Measurements from ENCODE around the gene EFHB. TPM values are rescaled to one million over a fixed set of nuclear protein-coding genes. Genes with fewer than 3 reads are reported as not detected.
A peak's percentile ranks its signal among the peaks of the same experiment; 100 is the strongest.
"Not testable (repeated sequence)": the region's sequence is repeated elsewhere in the genome, so short reads cannot be mapped to it uniquely, and the experiment has no call there.

Gene EFHB
- total RNA-seq, 1 experiment from 2014 or later = not detected

DNA sequence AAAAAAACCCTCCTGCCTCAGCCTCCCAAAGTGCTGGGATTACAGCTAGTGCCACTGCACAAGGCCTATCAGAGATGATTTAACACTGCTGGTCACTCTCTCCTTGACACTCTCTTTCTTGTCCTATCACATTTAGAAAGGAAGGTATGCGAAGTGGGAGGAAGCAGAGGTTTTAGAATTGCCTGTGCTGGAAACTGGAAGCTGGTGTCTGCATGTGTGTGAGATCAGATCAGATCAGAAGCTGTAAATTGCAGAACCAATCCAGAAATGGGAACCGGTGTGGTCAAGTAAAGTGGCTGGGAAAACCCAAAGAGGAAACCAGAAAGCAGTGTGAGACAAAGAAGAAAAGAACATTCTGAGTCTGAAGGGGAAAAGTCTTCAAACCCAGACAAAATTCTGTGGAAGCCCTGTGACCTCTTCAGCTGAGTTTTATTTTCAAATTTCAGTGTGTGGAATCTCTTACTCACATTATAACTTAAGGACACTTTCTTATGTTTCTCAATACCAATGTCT is 2.8 kb downstream of the EFHB start:
- DNase-seq (ENCODE audit: low spot score) = no peak

DNA sequence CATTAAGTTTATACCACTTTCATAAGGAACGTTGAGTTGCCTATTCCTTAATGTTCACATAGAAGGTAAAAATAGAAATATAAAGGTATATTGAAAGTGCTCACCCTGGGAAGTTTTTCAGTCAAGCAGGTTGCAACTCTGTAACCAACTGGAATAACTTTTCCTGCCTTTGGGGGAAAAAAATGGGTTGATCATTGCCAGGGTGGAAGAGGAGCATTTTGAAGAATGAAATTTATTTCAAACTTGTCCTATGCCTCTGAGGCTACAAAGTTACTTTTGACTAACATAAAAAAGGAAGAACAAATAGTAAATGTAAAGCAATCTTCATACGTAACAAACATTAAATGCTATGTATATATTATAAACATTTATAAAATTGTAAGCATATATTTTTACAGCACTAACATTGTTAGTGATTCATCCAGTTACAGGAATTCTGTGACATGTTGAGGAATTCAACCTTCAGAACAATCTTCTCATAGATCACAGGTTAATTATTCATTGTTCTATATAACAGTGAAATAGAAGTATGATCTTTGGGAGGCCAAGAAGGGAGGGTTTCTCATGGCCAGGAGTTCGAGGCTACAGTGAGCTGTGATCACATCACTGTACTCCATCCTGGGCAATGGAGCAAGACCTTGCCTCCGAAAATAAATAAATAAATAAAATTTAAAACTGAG is 13.5 kb downstream of the EFHB start:
- no peak for DNase-seq (ENCODE audit: low spot score)

DNA sequence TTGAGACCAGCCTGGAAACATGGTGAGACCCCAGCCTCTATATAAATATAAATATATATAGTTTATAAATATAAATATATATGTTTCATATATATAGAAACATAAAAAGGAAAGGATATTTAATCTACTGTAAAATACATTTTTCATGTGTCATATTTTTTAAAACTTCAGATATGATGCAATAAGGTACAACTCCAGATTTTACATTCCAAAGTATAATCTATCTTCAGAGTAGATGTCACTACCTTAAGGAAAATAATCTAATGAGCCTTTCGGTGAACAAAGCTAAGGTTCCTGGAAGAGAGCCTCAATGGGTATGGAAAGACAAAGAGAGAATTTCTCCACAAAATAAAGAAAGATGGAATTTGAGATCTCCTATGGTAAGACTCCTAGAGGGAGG is 16.9 kb downstream of the EFHB start:
- DNase-seq (ENCODE audit: low spot score) = no peak

DNA sequence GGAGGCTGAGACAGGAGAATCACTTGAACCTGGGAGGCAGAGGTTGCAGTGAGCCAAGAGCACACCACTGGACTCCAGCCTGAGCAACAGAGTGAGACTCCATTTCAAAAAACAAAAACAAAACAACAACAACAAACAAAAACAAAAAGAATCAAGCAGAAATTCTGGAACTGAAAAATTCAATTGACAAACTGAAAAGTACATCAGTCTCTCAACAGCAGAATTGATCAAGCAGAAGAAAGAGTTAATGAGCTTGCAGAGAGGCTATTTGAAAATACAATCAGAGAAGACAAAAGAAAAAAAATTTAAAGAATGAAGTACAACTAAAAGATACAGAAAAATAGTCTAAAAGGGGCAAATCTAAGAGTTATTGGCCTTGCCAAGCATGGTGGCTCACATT is 22.6 kb downstream of the EFHB start:
- no peak for DNase-seq (ENCODE audit: low spot score)

DNA sequence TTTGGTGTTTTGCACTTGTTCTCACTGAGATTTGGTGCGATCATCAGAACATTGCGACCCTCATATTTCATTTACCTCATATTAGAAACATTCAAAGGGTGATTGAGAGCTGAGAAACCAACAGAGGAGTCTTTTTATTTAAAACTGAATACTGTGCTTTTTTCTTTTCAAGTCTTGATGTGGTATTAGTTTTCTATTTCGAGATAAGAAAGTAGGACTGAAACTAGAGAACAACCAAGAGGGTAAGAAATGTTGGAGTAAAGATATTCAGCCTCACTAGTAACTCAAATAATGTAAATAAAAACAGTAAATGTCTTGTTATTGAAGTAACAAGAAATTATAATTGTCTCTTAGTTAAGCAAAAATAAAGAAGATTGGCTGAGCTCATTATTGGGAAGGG is 26.5 kb downstream of the EFHB start:
- no peak for DNase-seq (ENCODE audit: low spot score)

DNA sequence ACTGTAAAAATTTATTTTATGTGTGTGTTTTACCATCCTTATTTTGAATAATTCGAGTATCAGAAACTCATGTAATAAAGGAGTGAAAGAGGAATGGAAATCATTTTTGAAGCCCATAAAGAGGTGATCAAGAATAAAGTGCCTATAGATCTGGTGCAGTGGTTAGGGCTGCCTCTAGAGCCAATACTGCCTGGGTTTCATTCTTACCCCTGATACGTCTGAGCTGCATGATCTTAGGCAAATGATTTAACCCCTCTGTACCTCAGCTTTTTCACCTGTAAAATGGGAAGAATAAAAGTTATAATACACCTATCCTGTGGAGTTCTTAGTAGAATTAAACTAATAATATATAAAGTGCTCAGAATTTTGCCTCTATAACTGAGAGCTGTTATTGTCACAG is 30.4 kb downstream of the EFHB start:
- no peak for DNase-seq (ENCODE audit: low spot score)

DNA sequence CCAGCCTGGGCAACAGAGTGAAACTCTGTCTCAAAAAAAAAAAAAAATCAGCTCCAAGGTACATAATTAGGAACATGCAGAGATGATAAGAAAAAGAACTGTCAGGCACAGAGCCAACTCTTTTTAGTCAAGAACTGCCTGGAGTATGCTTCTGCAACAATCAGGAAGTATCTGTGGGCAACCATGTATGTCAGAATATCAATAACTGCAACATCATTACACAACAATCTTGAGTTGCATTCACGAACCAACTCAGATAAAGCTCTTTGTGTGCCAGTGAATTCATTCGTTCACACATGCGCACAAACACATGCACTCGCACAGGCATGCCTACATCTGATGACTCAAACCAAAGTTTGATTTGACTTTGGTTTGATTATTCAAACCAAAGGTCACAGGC is 32.1 kb downstream of the EFHB start:
- no peak for DNase-seq (ENCODE audit: low spot score)

DNA sequence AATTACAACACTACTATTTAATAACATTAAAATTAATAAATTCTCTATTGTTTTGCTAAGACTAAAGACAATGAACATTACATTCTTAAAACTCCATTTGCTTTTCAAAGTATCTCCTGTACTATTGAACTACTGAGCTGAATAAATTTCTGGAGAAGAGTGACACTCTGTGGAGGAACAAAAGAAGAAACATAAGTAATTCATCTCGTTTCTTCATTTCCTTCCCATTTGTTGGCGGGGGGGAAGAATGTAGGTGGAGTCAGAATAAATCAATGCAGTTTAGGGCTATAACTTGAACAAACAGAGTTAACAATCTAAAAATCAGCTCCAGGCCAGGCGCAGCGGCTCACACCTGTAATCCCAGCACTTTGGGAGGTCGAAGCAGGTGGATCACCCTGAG is 32.7 kb downstream of the EFHB start:
- DNase-seq (ENCODE audit: low spot score) = no peak

DNA sequence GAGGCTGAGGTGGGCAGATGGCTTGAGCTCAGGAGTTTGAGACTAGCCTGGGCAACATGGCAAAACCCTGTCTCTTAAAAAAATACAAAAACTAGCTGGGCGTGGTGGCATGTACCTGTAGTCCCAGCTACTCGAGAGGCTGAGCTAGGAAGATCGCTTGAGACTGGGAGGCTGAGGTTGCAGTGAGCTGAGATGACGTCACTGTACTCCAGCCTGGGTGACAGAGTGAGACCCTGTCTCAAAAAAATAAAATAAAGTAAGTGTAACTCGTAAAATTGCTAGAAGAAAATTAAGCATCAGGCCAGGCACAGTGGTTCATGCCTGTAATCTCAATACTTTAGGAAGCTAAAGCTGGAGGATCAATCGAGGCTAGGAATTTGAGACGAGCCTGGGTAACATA is 34.2 kb downstream of the EFHB start:
- not testable (repeated sequence) for DNase-seq (ENCODE audit: low spot score)

DNA sequence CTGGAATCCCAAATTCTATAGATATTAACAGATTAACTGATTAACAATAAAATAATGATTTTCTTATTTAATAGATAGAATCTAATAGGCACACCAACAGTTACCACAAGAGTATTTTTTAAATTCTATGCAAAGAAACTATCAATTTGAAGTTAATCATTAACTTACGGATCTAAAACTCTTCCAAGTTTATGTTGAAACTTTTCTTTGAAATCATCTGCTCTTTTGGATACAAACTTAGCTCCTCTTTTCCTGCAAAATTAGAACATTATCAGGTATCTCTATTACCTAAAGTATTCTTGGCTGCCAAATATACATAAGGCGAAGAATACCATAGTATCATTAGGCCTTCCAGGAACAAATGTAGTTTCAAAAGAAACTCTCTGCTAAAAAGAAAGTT is 34.8 kb downstream of the EFHB start:
- DNase-seq (ENCODE audit: low spot score) = no peak

DNA sequence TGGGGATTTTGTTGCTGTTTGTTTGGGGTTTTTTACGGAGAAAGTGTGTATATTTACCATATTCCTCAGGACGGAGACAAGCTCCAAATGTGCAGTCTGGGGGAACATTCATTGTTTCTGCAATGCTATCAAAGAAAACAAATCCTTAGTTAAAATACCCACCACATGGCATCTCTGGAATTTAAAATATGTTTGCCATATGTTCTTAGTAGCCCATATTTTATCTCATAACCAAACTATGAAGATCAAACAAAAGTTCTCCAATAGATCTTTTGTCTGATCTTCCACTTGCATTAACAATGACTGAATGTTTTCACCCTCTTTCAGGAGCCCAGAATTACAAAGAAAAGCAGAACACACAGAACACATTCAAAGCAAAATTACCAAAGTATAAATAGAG is 35.3 kb downstream of the EFHB start:
- no peak for DNase-seq (ENCODE audit: low spot score)

DNA sequence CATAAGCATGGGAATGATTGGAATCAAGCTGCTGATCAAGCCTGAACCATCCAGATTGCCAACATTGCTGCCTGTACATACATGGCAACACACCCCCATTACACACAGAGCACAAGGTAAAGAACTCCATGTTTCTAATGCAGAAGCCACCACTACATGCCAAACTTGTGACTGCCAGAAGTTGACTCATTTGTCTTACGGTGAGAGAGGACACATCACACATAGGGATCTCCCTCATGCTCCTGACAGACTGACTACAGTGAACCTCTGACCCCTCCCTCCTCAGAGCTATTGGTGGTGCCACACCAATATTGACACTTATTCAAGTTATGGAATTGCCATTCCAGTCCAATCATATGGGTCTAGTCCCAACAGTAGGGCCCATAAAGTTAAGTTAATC is 42.3 kb downstream of the EFHB start:
- no peak for DNase-seq (ENCODE audit: low spot score)

DNA sequence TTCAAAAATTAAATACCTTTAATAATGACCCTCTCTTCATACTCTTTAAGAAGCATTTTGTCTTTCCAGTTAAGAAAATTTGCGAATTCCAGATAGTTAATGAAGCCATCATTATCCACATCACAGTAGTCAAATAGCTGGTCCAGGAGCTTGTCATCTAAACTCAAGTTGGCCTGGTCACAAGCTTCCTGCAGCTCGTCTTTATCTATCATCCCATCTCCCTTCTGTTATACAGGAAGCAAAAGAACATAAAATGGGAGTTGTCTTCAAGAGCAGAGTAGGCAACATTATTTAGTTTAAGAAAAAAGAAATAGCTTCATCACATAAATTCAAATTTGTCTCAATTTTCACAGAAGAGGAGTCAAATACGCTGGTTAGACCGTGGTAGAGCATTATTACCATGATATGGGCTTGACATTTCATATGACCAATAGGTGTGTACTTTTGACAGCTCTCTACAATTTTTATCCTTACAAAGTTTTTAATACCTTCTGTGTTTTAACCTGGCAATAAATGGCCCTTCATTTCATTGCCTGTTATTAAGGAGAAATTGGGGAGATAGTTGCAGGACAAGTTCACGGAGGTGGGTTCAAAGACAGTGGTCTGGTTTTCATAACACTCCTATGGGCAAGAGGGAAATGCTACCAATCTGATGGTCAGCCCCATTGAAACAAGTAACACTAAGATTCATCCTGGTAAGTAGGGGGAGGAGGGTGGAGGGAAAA is 45.4 kb downstream of the EFHB start:
- DNase-seq (ENCODE audit: low spot score) = no peak

DNA sequence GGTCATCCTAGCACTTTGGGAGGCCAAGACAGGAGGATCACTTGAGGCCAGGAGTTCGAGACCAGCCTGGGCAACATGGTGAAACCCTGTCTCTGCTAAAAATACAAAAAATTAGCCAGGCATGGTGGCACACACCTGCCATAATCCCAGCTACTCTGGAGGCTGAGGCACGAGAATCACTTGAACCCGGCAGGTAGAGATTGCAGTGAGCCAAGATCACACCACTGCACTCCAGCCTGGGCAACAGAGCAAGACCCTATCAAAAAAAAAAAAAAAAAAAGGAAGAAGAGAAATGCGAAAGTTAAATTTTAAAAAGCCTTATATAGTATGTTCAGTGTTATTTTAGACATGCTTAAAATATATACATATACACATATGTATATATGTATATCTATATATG is 46.9 kb downstream of the EFHB start:
- DNase-seq (ENCODE audit: low spot score) = not testable (repeated sequence)

DNA sequence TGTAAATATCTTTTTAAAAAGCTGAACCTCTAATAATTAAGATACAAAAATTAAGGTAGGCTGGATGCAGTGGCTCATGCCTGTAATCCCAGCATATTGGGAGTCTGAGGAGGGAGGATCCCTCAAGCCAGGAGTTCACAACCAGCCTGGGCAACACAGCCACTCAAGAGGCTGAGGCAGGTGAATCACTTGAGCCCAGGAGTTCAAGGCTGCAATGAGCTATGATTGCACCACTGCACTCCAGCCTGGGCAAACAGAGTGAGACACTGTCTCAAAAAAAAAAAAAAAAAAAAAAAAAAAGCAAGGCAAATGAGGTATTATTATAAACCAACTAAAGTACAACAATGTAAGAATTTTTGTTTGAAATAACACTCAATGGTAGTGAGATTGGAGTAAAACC is 47.6 kb downstream of the EFHB start:
- no peak for DNase-seq (ENCODE audit: low spot score)

DNA sequence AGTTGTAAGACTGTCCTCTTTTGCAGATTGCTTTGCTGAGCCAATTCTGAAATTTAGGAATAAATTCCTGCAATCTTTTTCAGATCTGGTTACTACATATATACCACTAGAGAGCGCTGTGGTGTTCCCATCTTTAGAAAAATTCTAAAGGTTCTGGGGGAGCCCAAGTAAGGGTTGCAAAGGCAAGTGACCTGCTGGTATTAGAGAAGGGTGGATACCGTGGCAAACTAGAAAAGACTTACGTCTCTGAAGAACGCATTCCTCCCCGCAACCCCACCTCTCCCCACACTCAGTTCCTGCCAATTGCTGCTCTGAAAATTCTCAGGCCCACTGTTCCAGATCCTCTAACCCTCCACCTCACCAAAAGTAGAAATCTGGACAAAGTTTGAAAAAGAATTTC is 48.5 kb downstream of the EFHB start:
- peak; percentile 3 for DNase-seq (ENCODE audit: low spot score)

DNA sequence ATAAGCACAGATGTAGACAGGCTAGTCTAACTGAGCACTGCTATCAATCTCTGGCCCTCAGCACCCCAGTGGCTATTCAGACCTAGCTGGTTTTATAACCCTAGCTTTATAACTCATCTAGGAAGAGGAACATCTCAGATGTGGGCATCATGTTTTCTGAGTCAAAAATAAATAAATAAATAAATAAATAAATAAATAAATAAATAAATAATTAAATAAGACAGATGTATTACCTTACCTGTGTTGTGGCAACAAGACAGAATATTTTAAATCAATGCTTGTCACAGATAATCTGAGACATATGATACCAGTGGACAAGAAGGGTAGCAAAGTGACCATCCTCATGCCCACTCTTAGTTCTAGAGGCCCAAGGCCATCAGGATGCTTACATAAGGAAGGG is 52.2 kb downstream of the EFHB start:
- no peak for DNase-seq (ENCODE audit: low spot score)

DNA sequence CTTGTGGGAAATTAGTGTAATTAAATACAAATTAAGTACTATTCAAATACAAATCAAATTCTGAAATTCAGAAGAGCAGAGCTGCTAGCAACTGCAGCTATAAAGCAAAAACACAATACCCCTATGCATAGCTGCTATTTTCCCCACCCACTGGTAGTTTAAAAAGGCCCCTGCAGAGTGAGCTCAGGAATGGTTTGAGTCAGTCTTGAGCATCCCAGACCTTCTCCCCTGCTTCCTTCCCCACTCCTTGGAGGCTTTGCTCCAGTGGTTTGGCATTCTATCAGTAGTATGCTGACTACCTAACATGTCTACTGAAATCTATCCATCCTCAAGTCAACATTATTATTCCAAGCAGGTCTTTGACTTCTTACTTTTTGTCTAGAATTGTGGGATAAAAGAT is 53.0 kb downstream of the EFHB start:
- DNase-seq (ENCODE audit: low spot score) = no peak

DNA sequence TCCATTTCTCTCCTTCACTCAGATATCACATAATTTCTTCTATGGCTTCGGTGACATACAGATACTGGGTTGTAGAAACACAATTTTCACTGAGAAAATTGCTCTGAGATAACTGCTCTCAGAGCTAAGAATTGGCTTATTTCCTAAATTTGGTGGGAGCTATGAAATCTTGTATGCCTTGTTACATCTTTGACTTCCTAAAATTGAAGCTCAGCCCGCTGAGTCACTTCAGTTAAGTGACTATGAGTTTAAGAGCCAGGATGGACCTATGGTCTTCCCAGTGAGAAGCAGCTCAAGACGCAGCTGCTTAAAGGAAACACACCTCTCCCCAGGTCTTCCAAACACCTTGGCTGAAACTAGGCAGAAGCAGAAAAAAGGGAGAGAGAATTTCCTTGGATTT is 56.4 kb downstream of the EFHB start:
- DNase-seq (ENCODE audit: low spot score) = no peak

DNA sequence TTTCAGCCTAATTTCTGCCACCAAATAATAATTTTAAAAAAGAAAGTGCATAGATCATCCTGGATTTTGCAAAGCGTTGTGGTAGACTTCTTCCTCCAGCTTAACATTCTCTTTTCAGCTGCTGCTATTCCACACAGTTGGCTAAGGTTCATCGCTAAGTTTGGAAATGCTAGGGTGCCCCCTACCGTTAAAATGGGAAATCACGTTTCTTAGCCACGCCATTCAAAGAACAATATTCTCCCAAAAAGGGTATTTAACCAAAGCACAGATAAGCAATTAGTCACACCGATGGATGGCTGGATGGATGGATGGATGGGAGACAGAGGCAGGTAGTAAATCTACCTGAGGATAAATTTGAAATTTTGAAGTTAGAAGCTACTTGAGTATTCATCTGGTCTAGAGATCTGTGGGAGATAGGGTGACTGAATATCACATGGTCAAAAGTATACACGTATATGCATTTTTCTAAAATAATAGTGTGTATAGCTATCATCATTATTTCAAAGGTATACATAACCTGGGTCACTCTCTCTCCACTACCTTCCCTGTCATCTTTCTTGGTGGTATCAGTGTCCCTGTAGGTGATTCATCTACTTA is 67.2 kb downstream of the EFHB start:
- DNase-seq (ENCODE audit: low spot score) = peak; percentile 11

DNA sequence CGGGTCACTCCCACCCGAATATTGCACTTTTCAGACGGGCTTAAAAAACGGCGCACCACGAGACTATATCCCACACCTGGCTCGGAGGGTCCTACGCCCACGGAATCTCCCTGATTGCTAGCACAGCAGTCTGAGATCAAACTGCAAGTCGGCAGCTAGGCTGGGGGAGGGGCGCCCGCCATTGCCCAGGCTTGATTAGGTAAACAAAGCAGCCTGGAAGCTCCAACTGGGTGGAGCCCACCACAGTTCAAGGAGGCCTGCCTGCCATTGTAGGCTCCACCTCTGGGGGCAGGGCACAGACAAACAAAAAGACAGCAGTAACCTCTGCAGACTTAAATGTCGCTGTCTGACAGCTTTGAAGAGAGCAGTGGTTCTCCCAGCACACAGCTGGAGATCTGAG is 78.7 kb downstream of the EFHB start:
- DNase-seq (ENCODE audit: low spot score) = not testable (repeated sequence)

DNA sequence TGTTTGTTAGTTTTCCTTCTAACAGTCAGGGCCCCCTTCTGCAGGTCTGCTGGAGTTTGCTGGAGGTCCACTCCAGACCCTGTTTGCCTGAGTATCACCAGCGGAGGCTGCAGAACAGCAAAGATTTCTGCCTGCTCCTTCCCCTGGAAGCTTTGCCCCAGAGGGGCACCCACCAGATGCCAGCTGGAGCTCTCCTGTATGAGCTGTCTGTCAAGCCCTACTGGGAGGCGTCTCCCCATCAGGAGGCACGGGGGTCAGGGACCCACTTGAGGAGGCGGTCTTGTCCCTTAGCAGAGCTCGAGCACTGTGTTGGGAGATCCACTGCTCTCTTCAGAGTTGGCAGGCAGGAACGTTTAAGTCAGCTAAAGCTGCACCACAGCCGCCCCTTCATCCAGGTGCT is 87.4 kb downstream of the EFHB start:
- not testable (repeated sequence) for DNase-seq (ENCODE audit: low spot score)

All from H4 (cell line).